Non-pigmented ciliary epithelial cell (primary cell): ENCODE results near the gene AARS2.
"Not testable (repeated sequence)": the region's sequence is repeated elsewhere in the genome, so short reads cannot be mapped to it uniquely, and the experiment has no call there.

Experiments
- DNase-seq: peaks from one replicate; pipeline ENCODE4 v3.0.0-alpha.2; 2010; ENCODE audit warnings: low read depth

Gene AARS2

DNA sequence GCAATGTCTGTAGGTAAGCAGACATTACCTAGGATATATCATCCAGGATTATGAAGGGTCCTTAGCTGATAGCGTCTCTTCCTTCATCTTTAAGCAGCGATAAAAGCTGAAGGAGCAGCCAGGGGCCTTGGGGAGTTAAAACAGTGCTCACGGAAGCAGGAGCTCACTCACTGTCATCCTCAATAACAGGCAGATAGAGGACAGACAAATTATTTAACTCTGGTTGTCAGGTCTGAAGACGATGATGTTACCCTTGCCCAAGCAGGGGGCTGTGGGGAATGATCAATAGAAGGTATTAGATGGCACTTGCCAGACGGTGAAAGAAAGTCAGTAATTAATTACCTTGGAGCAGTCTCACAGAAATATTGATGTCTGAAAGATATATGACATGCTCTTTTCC is 16.7 kb upstream of the AARS2 start:
- no peak for DNase-seq

DNA sequence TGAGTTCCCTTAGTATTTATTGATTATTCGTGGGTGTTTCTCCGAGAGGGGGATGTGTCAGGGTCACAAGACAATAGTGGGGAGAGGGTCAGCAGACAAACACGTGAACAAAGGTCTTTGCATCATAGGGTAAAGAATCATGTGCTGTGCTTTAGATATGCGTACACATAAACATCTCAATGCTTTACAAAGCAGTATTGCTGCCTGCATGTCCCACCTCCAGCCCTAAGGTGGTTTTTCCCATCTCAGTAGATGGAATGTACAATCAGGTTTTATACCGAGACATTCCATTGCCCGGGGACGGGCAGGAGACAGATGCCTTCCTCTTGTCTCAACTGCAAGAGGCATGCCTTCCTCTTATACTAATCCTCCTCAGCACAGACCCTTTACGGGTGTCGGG is 15.1 kb upstream of the AARS2 start:
- DNase-seq = not testable (repeated sequence)

DNA sequence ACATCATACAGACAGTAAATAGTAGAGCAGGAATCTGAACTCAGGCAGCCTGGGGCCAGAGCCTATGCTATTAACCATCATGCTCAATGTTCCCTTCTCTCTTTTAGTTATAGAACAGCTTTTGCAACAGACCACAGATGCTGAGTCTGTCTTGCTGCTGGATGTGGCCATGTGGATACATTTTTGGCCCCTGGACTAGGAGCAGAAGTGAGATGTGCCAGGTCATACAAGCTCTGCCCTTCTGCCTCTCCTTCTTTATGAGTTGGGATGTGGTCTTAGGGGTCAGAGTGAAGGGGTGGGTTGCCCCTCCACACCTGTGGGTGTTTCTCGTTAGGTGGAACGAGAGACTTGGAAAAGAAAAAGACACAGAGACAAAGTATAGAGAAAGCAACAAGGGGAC is 14.6 kb upstream of the AARS2 start:
- no peak for DNase-seq

DNA sequence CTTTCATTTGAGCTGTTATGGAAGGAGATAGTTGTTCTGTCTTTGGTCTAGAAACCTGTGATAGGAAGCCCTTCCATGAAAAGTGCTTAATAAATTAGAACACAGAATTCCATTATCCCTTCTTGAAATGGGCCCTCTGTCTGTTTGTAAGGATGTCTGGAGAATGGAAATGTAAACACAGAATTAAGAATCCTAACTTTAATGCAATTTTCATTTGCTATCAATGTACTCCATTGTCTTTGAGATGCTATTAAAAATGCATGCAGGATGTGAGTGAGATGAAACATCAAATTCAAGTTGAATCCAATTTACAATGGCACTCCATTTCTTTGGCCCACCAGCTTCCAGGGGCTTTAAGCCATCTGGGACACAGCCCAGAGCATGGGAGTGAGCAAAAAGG is 13.9 kb upstream of the AARS2 start:
- no peak for DNase-seq

DNA sequence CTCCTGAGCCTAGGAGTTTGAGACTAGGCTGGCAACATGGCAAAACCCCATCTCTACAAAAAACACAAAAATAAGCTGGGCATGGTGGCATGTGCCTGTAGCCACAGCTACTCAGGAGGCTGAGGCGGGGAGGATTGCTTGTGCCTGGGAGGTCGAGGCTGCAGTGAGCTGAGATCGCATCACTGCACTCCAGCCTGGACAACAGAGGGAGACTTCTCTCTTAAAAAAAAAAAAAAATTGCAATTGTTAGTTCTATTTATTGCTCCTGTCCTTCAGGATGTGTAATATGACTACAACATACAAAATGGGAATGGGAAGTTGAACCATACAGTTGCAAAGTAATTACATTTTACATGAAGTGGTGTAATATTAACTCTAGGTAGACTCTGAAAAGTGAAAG is 8.1 kb upstream of the AARS2 start:
- DNase-seq = no peak

DNA sequence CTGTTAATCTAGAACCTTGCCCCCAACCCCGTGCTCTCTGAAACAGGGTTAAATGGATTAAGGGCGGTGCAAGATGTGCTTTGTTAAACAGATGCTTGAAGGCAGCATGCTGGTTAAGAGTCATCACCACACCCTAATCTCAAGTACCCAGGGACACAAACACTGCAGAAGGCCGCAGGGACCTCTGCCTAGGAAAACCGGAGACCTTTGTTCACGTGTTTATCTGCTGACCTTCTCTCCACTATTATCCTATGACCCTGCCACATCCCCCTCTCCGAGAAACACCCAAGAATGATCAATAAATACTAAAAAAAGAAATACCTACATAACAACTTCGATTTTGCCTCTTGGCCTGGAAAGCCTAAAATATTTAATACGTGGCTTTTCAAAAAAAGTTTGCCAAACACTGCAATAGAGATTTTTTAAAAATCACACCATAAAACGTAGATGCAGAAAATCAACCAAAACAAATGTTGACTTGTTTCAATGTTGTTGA is 4.0 kb upstream of the AARS2 start:
- DNase-seq = not testable (repeated sequence)

DNA sequence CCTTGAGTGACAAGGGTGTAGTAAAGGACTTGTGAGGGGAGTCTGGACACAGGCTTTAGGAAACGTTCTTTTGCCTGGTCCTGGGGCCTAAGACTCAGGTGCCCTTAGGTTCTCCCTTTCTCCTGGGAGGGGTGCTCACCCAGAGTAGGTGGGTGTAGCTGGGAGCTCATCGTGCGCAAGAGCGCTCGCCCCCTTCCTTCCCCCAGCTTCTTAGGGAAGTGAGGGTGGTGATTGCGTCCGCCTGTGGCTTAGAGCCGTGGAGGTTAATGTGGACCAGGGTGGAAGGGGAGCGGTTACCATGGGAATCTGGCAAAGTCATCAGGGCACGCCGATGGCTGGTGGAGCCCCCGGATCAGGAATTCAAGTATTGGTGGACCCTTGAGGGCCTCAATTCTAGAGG is 3.3 kb upstream of the AARS2 start:
- DNase-seq = no peak

DNA sequence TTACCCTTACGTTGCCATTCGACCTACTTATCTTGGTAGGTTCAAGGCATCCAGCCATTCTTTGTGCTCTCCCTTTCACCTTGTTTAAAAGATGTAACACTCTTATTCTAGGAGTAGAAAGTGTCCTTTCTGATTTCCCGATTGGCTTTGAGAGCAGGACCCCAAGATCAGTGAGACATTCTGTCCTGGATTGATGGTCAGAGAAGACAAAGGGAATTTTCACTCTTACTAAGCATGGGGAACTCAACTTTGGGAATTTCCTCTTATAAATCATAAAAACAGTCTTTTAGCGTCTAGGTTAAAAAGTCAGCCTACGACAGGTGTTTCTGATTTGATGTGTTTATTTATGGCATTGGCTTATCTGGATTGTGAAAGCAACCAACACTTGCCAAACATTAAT is 2.8 kb upstream of the AARS2 start:
- DNase-seq = no peak

DNA sequence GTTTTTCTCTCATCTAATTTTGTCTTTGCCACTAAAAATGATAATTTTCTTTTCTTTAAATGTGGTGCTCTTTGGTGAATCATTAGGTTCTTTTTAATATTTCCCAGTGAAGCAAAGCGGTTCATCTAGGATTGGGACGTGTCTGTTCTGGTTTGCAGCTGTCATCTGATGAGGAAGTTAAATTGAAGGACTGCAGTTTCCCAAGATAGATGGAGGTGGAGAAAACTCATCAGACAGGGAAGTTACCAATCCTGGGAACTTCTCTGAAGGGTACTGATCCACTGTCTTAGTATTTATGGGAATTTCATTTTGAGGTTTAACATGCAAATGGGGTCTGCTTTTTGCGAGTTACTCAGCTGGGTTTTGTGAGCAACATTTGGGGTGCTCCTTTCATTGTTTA is 2.4 kb upstream of the AARS2 start:
- no peak for DNase-seq

DNA sequence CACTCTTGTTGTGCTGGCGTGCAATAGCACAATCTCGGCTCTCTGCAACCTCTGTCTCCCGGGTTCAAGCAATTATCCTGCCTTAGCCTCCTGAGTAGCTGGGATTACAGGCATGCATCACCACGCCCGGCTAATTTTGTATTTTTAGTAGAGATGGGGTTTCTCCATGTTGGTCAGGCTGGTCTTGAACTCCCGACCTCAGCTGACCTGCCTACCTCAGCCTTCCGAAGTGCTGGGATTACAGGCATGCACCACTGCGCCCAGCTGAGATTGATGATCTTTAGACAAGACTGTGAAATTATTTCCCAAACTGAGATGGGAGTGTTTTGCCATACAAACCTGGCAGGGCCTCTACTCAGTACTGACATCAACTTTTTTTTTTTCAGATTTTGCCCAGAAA is 1.5 kb upstream of the AARS2 start:
- DNase-seq = not testable (repeated sequence)

DNA sequence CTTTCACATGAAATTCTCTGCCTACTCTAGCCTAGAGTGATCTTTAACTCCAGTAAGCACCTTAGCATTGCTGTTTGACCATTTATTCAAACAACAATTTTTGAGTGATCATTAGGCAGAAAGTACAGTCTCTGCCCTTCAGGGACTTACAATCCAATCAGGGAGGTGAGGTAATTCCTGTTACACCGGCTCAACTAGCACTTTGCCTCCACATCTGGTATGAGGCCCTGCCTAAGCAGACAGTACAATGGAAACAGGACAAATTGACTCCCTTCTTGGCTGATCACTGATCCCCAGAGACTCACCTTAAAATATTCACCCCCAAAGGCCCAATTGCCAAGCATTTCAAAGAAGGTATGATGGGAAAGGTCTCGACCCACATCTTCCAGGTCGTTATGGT is 1.4 kb downstream of the AARS2 start:
- no peak for DNase-seq

DNA sequence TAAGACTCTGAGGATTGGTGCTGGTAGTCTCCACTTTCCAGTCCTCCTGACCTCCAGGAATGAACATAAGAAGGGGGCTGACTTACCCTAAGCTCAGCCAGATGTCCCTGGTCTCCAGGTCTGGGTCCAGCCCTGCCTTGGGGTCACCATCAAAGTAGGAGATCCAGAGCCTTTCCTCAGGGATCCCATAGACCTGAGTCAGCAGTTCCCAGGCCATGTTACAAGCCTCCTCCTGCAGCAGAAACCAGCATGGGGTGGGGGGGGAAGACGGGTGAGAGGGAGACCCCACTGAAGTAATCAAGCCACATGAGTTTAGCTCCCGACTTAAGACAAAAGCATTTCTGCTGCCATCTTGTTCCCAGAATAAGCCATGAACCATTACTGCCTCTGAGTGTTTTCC is 1.8 kb downstream of the AARS2 start:
- no peak for DNase-seq

DNA sequence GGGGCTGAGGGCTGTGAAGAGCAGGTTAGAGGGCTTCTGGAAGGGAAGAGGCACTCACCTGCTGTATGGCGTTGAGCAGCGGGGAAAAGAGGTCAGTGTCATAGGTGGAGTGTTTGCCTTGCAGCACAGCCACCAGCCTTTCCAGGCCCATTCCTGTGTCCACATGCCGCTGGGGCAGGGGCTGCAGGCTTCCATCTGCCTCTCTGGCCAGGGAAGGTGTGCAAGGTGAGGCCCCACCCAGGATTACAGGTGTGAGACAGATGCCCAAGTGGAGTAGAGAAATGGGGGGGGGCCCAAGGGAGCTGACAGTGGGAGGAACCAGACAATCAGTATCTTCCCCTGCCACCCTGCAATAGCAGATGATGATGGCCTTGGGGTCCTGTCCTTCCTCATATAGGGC is 2.9 kb downstream of the AARS2 start:
- DNase-seq = no peak

DNA sequence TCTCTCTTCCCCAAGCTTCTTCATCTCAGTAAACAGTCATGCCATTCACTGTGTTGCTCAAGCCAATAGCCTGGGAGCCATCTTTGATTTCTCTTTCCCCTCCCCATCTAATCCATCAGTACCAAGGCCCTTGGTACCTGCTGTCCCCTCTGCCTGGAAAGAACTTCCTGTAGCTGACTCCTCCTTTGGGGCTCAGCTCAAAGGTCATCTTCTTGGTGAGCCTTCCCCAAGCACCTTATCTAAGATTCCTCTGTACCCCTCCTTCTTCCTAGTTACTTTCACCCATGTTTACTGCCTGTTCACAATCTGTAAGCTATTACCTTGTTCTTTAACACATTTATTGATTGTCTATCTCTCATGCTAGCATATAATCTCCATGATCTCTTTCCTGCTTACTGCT is 3.5 kb downstream of the AARS2 start:
- no peak for DNase-seq

DNA sequence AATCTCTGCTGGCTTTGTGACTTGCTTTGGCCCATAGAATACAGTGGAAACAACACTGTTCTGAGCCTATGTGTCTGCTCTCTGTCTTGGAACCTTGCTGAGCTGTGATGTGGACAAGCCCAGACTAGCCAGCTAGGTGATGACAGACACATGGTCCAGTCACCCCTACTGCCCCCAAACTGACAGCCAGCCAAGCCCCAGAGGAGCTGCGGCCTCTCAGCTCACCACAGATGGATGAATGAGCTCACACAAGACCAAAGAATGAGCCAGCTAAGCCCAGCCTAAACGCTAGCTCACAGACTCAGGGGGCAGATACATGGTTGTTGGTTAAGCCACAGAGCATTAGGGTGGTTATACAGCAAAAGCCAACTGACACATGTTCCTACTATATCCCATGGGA is 4.1 kb downstream of the AARS2 start:
- DNase-seq = peak; percentile 40

DNA sequence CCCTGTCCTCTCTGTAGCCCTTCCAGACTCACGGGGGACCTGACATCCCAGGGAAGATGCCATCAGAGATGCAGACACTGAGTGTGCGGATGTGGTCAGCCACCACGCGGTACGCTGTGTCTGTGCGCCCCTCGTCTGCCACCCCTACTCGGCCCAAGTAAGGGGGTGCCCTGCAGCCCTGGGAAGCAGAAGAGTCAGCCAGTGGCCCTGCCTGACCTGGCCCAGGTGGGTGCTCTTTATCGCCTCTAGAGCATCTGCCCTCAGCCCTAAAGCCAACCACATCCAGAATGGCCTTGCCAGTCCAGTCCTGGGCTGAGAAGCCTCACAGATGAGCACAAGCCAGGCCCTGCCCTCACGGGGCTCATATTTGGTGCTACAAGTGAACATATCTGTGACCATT is 5.9 kb downstream of the AARS2 start:
- no peak for DNase-seq

DNA sequence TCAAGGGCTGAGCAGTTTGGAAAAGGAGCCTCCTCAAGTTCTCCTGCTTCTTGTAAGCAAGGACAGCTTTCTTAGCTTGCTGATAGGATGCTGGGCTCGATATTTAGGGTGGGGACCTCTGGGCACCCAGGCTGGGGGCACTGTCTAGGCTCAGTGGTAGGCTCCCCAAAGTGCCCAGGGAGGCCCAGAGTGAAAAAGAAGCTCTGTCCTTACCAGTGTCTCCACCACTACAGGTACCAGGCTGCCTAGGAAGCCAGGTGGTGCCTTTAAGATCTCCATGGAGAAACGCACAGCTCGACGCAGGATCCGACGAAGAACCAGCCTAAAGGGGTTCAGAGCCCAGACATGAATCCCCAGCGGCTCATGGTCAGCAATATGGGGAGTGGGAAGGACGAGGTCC is 6.4 kb downstream of the AARS2 start:
- DNase-seq = no peak

DNA sequence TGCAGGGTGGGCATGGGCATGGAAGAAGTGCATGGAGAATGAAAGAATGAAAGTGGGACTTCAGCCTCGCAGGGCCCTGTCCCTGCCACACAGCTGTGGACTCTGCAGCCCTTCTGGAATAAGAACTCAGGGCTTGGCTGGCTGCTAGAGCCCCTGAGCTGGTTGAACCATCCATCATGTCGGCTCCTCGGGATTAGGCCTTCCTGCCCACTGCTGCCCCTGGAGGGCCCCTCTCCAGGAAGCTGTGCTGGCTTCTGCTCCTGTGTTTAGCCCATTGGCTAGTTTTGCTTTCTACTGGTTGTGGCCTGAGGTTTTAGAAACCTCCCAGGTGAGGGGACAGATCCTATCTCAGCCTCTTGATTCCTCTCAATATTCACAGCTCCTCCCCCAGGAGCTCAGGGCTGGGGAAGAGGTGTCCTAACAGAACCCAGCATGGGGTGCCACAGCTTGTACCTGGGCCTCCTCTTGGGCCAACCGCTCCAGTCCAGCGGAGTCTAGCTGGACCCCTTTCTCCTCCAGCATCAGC is 7.9 kb downstream of the AARS2 start:
- DNase-seq = no peak

DNA sequence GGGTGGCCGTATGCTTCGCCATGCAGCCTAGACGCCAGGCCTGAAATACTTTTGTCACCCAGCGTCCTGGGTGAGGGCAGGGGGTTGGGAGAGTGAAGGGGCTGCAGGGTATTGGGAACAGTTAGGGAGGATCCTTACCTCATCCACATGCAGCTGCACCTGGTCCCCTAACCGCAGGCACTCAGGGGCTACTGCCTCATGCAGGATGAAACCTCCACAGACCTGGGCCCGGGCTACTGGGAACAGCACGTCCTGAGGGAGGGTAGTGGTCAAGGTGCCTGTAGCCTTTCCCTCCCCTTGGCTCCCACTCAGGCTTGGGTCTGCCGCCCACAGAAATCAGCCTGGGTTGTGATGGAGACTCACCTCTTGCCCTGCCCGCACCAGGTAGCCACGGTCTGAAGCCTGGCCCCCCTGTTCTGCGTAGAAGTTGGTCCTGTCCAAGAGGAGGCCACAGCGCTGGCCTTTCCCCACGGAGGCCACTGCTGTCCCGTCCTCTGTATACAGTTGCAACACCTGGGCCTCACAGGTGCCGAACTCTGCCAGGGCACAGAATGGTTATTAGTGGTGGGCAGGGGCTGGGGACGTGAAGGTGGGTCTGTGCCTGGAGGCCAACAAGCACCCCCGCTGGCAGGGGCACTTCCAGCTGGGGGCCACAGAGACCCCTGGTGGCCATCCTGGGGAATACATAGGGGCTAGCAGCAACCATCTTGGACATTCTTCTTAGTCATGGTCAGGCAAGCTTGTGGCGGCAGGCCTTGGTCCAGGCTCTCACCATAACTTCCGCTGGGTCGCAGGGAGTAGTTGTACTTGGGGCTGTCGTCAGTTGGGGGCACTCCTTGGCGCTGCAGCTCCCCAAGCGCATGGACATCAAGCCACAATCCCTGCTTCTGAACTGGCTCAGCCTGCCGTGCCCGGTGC is 8.6 kb downstream of the AARS2 start:
- DNase-seq = no peak

DNA sequence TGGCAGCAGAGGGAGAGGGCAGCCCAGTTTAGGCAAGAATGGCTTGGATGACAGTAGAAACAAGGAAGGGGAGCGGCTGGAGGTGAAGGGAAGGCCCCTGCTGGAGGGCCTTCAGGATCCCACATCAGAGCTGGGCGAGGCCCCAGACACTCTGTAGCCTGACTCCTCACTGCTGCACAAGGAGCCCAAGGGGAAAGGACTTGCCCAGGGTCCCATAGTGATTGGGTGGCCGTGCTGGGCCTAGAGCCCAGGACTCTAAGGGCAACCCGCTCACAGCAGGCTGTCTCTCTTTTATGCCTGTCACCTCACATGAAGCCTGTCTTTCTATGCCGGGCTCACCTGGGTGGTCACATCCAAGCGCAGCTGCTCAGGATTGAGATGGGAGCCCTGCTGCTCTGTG is 9.3 kb downstream of the AARS2 start:
- DNase-seq = no peak

DNA sequence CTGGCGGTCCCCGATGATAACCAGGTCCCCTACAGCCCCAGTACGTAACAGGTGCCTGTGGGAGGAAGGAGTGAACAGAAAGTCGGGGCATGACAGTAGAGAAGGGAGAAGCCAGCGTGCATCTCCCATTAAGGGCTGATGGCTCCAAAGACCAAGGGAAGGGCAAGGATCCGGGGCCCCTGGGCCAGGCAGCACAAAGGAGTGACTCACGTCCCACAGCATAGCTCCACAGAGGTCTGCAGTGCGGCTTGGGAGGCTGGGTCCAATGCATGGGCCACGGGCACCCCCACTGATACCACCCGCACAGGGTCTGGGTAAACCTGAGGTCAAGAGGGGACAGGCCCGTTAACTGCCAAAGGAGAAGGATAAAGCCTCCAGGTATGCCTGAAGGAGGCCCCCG is 10.3 kb downstream of the AARS2 start:
- DNase-seq = no peak

DNA sequence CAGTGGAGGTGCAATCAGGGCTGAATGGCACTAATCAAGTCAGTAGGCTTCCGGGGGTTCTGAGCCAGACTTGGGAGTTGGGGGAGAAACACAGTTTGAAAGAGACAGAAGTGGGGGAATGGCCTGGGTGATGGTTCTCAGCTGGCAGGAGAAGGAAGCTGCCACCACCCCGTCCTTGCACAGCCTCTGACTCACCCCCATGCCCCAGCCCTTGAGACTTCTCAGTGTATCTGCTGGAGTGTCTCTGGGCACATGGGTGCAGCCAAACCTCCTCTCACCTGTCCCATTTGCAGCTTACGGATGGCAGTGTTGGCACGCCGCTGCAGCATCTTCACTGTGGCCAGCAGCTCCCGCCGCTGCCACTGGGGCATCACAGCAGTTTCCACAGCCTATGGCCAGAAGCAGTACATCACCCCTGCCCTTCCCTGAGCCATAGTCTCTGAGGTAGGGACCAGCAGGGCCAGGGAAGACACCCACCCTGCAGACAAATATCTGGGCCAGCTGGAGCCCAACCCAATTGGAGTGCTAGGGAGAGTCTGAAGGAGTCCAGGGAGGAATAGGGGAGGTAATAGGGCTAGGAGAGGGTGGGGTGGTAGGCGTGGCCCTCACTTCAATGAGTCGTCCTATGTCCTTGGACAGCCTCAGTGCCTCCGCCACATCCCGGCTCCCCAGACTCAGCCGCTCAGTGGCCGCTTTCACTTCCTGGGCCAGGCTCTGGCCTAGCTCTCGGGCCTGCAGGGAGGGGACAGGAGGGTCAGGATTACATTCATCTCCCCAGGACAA is 11.2 kb downstream of the AARS2 start:
- no peak for DNase-seq

DNA sequence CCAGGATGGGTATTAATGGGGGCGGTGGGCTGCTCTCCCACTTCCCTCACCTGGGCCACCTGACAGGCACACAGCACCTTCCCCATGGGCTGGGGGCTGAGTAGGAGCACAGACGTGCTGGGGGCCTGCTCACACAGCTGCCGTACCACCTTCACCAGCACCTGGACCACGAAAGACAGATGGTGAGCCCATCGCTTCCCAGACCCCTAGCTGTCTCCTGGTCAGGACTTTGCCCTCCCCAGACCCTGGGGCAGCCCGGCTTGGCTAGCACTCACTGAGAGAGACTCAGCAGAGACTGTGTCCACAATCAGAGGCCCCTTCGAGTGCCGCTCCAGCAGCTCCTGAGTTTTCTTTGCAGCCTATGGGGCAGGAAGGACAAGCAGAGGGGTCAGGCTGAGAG is 12.0 kb downstream of the AARS2 start:
- DNase-seq = no peak
